ENCODE results near the gene FBXO38. TPM values are rescaled to one million over a fixed set of nuclear protein-coding genes. Genes with fewer than 3 reads are reported as not detected.

The FBXO38 gene
- total and polyA plus RNA-seq, 9 of the 15 experiments (the other 6 are each of a cell fraction or from before 2014, with no cell fraction given), result 7.4 to 39.4 (median 29.3) TPM

DNA sequence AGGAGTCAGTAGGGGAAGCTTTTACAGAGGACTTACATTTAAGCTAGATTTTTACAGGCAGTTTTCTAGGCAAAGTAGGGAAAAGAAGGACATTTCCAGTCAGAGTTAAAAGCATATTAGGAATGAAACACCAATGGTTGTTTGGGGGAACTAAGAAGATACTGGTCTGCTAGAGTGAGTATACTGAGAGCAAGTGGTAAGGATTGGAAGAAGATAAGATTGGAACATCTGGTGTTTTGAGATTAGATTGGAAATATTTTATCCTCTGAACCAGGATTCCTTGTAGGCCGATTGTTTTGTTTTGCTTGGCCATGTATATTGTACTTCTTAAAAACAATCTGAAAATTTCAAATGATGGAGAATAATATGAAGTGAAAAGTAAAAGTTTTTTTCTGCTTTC lies 7.7 kb downstream of the FBXO38 start:
- Histone ChIP-seq H3K36me3 (ENCODE audit: control insufficient read depth, insufficient read depth, low read length) (peaks cover 25% of the 10 kb centered on the region), H4K20me1 (replicated peaks; ENCODE audit: control insufficient read depth, insufficient read depth, low read length) (no peaks in the 10 kb centered on the region), H3K79me2 (ENCODE audit: control insufficient read depth, insufficient read depth, low read length) (peaks cover 57% of the 10 kb centered on the region), H3K9me1 (ENCODE audit: control insufficient read depth, insufficient read depth, low read length) (no peaks in the 10 kb centered on the region), H3K4me3 (no peak overlapping the region), H3K27me3 (ENCODE audit: control insufficient read depth in 2 of 2, insufficient read depth in 2 of 2, low read length in 2 of 2) (no peaks in the 10 kb centered on the region), H3K9me3 (replicated peaks; ENCODE audit: control insufficient read depth, insufficient read depth, low read depth, low read length) (no peaks in the 10 kb centered on the region), H3K4me1 (replicated peaks in 1 of 2; ENCODE audit: control insufficient read depth in 2 of 2, insufficient read depth in 2 of 2, low read length in 2 of 2) (peaks cover 0 to 5% of the 10 kb centered on the region in 2 experiments; a peak in 2 of 5 replicates), H3K9ac (ENCODE audit: insufficient read depth in 1 of 2, low read depth in 2 of 2, low read length in 2 of 2) (no peak overlapping the region), H3K4me2 (ENCODE audit: insufficient read depth, low read length) (no peak overlapping the region), H3K27ac (ENCODE audit: extremely low read depth, low read depth, low read length) (no peak overlapping the region), H2AFZ (ENCODE audit: low read depth, low read length) (no peak overlapping the region)
- ChIA-PET CTCF (ENCODE audit: low intra/inter-chr PET ratio) (no interaction called here), POLR2A (no interaction called here)
- BruUV-seq (replicated peaks), result no TSS peak
- intact Hi-C loops (cut with micrococcal nuclease) (no loop called here), in situ Hi-C loops (cut with MboI) (no loop called here)
- FAIRE-seq (peak; percentile 51), DNase-seq (ENCODE audit: extremely low read depth in 1 of 4, low spot score in 3 of 4) (peak in 1 of 4 experiments; percentile 16), ATAC-seq (peak; percentile 56)
- 0% methylated on average over 1 of the region's 1 CpG for WGBS (ENCODE audit: insufficient coverage, low coverage, missing lambda C conversion rate)
- peak; percentile 45 to 64; a peak in 3 of 4 replicates for TF ChIP-seq KDM1A (IDR thresholded peaks at IDR 0.05)
- peak; percentile 63; the same call in 1 of the 2 replicates for TF ChIP-seq MTA2 (IDR thresholded peaks at IDR 0.05; ENCODE audit: low read depth)
- TF ChIP-seq TCF3 (CRISPR knock-in tag; IDR thresholded peaks at IDR 0.05), result peak; percentile 42
- peak; percentile 77 for TF ChIP-seq CBFA2T3 (IDR thresholded peaks at IDR 0.05)
- TF ChIP-seq PML (IDR thresholded peaks at IDR 0.05; ENCODE audit: low read length), result 0 out of 2 replicates have a peak, but pooled peaks have one; percentile 37
- TF ChIP-seq FOSL1 (tag; conservative IDR thresholded peaks at IDR 0.05), result peak; percentile 46; the same call in 1 of the 2 replicates
- 0 out of 4 replicates have a peak, but pooled peaks of 1 of the 2 experiments have one; percentile 35 for TF ChIP-seq HDAC1 (IDR thresholded peaks at IDR 0.05)
- 0 out of 2 replicates have a peak, but pooled peaks have one; percentile 22 for TF ChIP-seq EP300 (IDR thresholded peaks at IDR 0.05; ENCODE audit: low read length)
- peak; percentile 56; the same call in 1 of the 2 replicates for TF ChIP-seq DPF2 (IDR thresholded peaks at IDR 0.05)
- TF ChIP-seq, protein P1, sequence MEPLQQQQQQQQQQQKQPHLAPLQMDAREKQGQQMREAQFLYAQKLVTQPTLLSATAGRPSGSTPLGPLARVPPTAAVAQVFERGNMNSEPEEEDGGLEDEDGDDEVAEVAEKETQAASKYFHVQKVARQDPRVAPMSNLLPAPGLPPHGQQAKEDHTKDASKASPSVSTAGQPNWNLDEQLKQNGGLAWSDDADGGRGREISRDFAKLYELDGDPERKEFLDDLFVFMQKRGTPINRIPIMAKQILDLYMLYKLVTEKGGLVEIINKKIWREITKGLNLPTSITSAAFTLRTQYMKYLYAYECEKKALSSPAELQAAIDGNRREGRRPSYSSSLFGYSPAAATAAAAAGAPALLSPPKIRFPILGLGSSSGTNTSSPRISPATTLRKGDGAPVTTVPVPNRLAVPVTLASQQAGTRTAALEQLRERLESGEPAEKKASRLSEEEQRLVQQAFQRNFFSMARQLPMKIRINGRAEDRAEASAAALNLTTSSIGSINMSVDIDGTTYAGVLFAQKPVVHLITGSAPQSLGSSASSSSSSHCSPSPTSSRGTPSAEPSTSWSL (CRISPR knock-in tag; IDR thresholded peaks at IDR 0.05; ENCODE audit: borderline replicate concordance), result no peak
- TF ChIP-seq SIN3A (IDR thresholded peaks at IDR 0.05; ENCODE audit: borderline replicate concordance in 2 of 2, control insufficient read depth in 1 of 2, low read depth in 2 of 2, low read length in 2 of 2), result no peak
- no peak for TF ChIP-seq ATF1 (CRISPR knock-in tag; IDR thresholded peaks at IDR 0.05)
- no peak for TF ChIP-seq ATF1 (tag; IDR thresholded peaks at IDR 0.05)
- TF ChIP-seq SMARCC2 (IDR thresholded peaks at IDR 0.05; ENCODE audit: low read depth), result peak; percentile 36; the same call in 1 of the 2 replicates
- TF ChIP-seq, protein P2, sequence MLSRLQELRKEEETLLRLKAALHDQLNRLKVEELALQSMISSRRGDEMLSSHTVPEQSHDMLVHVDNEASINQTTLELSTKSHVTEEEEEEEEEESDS (CRISPR knock-in tag; IDR thresholded peaks at IDR 0.05), result no peak
- TF ChIP-seq BRCA1 (IDR thresholded peaks at IDR 0.05), result no peak
- no peak for TF ChIP-seq BRCA1 (CRISPR knock-in tag; IDR thresholded peaks at IDR 0.05)
- TF ChIP-seq TEAD4 (IDR thresholded peaks at IDR 0.05; ENCODE audit: low read length), result peak; percentile 83
- no peak for TF ChIP-seq TEAD4 (CRISPR knock-in tag; IDR thresholded peaks at IDR 0.05; ENCODE audit: borderline replicate concordance)
- TF ChIP-seq CBFA2T2 (conservative IDR thresholded peaks at IDR 0.05), result peak; percentile 58; the same call in 1 of the 2 replicates

Data from K562 (cell line).